ENCODE results near the gene PTPRD. TPM values are rescaled to one million over a fixed set of nuclear protein-coding genes. Genes with fewer than 3 reads are reported as not detected.

The PTPRD gene
- total RNA-seq, 1 experiment from 2014 or later, result not detected

DNA sequence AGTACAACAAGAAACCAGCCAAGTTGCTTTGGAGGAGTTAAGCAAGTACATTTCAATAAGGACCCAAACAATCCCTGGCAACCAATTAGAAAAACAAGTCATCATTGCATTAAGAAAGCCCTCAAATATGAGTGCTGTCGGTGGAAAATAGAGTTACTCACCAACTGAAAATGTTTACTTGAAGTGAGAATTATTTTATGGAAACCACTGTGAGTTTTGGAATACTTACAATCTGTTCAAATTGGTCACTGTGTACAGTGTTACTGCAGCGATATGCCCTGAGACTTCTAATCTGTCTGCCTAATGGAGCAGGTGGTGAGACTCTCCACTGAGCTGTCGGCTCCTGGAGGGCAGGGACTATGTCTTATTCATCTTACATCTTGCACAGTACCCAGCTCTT is 1740.0 kb downstream of the PTPRD start:
- no peaks in the 10 kb centered on the region for H3K27me3 ChIP-seq (ENCODE audit: control insufficient read depth, insufficient read depth, low read length)
- no TSS peak for BruUV-seq (replicated peaks)
- POLR2A ChIA-PET, result no interaction called here
- CTCF ChIA-PET, result no interaction called here
- H3K36me3 ChIP-seq (ENCODE audit: control insufficient read depth, insufficient read depth, low read length), result no peaks in the 10 kb centered on the region
- TF ChIP-seq, protein P1, sequence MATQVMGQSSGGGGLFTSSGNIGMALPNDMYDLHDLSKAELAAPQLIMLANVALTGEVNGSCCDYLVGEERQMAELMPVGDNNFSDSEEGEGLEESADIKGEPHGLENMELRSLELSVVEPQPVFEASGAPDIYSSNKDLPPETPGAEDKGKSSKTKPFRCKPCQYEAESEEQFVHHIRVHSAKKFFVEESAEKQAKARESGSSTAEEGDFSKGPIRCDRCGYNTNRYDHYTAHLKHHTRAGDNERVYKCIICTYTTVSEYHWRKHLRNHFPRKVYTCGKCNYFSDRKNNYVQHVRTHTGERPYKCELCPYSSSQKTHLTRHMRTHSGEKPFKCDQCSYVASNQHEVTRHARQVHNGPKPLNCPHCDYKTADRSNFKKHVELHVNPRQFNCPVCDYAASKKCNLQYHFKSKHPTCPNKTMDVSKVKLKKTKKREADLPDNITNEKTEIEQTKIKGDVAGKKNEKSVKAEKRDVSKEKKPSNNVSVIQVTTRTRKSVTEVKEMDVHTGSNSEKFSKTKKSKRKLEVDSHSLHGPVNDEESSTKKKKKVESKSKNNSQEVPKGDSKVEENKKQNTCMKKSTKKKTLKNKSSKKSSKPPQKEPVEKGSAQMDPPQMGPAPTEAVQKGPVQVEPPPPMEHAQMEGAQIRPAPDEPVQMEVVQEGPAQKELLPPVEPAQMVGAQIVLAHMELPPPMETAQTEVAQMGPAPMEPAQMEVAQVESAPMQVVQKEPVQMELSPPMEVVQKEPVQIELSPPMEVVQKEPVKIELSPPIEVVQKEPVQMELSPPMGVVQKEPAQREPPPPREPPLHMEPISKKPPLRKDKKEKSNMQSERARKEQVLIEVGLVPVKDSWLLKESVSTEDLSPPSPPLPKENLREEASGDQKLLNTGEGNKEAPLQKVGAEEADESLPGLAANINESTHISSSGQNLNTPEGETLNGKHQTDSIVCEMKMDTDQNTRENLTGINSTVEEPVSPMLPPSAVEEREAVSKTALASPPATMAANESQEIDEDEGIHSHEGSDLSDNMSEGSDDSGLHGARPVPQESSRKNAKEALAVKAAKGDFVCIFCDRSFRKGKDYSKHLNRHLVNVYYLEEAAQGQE (IDR thresholded peaks at IDR 0.05; ENCODE audit: insufficient read depth in 1 of 2, low read depth in 2 of 2, low read length in 1 of 2), result no peak
- TF ChIP-seq SIN3A (IDR thresholded peaks at IDR 0.05; ENCODE audit: borderline replicate concordance, insufficient read depth, low read depth, low read length), result no peak
- TF ChIP-seq, protein P2, sequence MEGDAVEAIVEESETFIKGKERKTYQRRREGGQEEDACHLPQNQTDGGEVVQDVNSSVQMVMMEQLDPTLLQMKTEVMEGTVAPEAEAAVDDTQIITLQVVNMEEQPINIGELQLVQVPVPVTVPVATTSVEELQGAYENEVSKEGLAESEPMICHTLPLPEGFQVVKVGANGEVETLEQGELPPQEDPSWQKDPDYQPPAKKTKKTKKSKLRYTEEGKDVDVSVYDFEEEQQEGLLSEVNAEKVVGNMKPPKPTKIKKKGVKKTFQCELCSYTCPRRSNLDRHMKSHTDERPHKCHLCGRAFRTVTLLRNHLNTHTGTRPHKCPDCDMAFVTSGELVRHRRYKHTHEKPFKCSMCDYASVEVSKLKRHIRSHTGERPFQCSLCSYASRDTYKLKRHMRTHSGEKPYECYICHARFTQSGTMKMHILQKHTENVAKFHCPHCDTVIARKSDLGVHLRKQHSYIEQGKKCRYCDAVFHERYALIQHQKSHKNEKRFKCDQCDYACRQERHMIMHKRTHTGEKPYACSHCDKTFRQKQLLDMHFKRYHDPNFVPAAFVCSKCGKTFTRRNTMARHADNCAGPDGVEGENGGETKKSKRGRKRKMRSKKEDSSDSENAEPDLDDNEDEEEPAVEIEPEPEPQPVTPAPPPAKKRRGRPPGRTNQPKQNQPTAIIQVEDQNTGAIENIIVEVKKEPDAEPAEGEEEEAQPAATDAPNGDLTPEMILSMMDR (IDR thresholded peaks at IDR 0.05), result no peak
- TF ChIP-seq TCF7L2 (IDR thresholded peaks at IDR 0.05; ENCODE audit: low read depth, low read length), result no peak
- TF ChIP-seq POLR2AphosphoS5 (IDR thresholded peaks at IDR 0.05; ENCODE audit: low read depth, low read length), result no peak
- no peak for ATAC-seq
- H3K9me3 ChIP-seq (ENCODE audit: control insufficient read depth, insufficient read depth, low read depth, low read length), result no peaks in the 10 kb centered on the region
- DNase-seq (ENCODE audit: low read depth, low spot score), result no peak
- H3K27ac ChIP-seq (ENCODE audit: low read length), result no peak overlapping the region
- no peak overlapping the region for H3K4me3 ChIP-seq (ENCODE audit: low read depth in 2 of 2, low read length in 2 of 2)
- intact Hi-C loops (cut with micrococcal nuclease; ENCODE audit: unreplicated experiment) (no loop called here), in situ Hi-C loops (cut with HindIII; ENCODE audit: low pct_unique_long_range_greater_than_20kb, low sequenced_read_pairs) (no loop called here)
- no peaks in the 10 kb centered on the region for H3K4me1 ChIP-seq (ENCODE audit: control insufficient read depth, insufficient read depth, low read length)

DNA sequence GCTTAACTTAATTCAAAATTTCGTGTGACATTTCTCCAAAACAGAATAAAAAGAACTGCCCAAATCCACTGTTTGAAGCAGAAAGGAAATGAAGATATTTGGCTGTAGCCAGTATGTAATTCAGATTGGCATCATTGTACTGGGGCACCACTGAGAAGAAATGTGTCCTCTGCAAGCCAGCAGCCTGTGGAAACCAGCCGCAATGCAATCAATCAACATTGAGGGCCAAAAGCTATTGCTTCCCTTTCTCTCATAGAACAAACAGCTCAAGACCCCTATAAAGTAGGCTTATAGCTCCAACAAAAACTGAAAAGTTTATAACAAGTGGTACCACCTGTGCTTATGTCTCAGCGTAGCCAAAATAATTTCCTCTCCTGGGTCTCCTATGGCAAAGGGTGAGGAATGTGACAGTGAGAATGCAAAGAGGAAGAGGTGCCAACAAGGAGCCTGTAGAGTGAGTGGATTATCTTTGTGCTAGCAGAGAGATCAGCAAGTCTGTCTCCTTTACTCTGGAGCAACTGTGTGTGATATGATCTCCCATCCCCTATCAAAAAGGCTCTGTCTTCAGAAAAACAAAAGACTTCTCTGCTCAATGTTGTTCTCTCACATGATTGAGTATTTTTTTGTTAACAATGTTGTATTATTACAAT is 1740.9 kb downstream of the PTPRD start:
- no TSS peak for BruUV-seq (replicated peaks)
- ChIA-PET POLR2A (no interaction called here), CTCF (no interaction called here)
- DNase-seq (ENCODE audit: low read depth, low spot score) (no peak), ATAC-seq (no peak)
- H3K4me3 ChIP-seq (ENCODE audit: low read depth in 2 of 2, low read length in 2 of 2), result no peak overlapping the region
- H3K27ac ChIP-seq (ENCODE audit: low read length), result no peak overlapping the region
- intact Hi-C loops (cut with micrococcal nuclease; ENCODE audit: unreplicated experiment), result no loop called here
- H3K27me3 ChIP-seq (ENCODE audit: control insufficient read depth, insufficient read depth, low read length), result no peaks in the 10 kb centered on the region
- H3K9me3 ChIP-seq (ENCODE audit: control insufficient read depth, insufficient read depth, low read depth, low read length), result no peaks in the 10 kb centered on the region
- in situ Hi-C loops (cut with HindIII; ENCODE audit: low pct_unique_long_range_greater_than_20kb, low sequenced_read_pairs), result no loop called here
- H3K36me3 ChIP-seq (ENCODE audit: control insufficient read depth, insufficient read depth, low read length), result no peaks in the 10 kb centered on the region
- no peaks in the 10 kb centered on the region for H3K4me1 ChIP-seq (ENCODE audit: control insufficient read depth, insufficient read depth, low read length)
- TF ChIP-seq, protein P1 (IDR thresholded peaks at IDR 0.05; ENCODE audit: insufficient read depth in 1 of 2, low read depth in 2 of 2, low read length in 1 of 2), result no peak
- no peak for TF ChIP-seq TCF7L2 (IDR thresholded peaks at IDR 0.05; ENCODE audit: low read depth, low read length)
- TF ChIP-seq, protein P2 (IDR thresholded peaks at IDR 0.05), result no peak
- no peak for TF ChIP-seq POLR2AphosphoS5 (IDR thresholded peaks at IDR 0.05; ENCODE audit: low read depth, low read length)
- no peak for TF ChIP-seq SIN3A (IDR thresholded peaks at IDR 0.05; ENCODE audit: borderline replicate concordance, insufficient read depth, low read depth, low read length)
